Measurements from ENCODE around the gene YEATS2.
"Not testable (repeated sequence)": the region's sequence is repeated elsewhere in the genome, so short reads cannot be mapped to it uniquely, and the experiment has no call there.

YEATS2 gene

DNA sequence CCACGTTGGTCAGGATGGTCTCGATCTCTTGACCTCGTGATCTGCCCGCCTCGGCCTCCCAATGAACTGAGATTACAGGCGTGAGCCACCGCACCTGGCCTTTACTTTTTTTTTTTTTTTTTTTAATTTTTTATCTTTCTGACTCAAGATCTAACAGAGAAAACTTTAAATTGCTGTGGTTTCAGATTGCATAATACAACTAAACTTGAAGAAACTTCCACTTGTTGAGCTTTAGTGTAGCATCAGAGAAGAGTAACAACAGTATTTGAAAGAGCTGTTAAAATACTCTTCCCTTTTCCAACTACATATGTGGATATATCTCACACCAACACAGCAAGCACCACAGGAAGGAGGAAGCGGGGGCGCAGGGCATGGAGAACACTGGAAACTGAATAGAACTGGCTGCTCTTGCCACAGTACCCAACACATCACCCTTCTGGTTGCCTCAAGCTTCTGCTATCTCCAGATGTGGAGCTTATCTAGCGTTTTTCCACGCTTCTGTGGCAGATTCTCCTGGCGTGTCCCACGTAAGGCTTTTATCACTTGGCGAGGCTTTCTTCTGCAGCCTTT, 82.4 kb downstream of the YEATS2 start:
- no peak for DNase-seq

GRCh38 chr3:183781246-183781645, 83.6 kb downstream of the YEATS2 start:
- no peak for DNase-seq

DNA sequence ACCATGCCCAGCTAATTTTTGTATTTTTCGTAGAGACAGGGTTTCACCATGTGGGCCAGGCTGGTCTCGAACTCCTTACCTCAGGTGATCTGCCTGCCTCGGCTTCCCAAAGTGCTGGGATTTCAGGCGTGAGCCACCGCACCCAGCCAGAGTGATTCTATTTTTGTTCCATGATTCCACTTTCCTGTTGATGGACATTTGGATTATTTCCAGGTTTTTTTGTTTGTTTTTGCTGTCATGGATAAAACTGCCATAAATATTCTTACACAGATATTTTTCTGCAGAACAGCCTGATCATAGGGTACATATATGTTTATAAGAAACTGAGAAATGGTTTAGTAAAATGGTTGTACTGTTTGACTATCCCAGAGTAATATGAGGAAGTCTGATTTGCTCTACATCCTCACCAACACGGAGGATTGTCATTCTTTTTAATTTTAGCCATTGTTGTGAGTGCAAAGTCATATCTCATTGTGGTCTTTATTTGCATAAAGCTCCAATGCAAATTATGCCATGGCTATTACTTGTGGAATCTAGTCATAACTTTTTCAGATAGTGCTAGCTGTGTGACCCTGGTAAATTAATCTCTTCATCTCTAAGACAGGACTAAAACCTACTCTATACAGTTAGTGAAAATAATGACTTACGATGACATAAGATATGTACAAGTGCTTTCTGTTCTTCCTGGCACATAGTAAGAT, 85.1 kb downstream of the YEATS2 start:
- no peak for DNase-seq

- DNase-seq, result not testable (repeated sequence)
Measured at GRCh38 chr3:183784503-183784902, 86.9 kb downstream of the YEATS2 start.

- no peak for DNase-seq
Measured at GRCh38 chr3:183789826-183790225, 92.2 kb downstream of the YEATS2 start.

- DNase-seq, result no peak
Measured at GRCh38 chr3:183790700-183791099, 93.1 kb downstream of the YEATS2 start.

GRCh38 chr3:183792976-183793375, 95.4 kb downstream of the YEATS2 start:
- no peak for DNase-seq

DNA sequence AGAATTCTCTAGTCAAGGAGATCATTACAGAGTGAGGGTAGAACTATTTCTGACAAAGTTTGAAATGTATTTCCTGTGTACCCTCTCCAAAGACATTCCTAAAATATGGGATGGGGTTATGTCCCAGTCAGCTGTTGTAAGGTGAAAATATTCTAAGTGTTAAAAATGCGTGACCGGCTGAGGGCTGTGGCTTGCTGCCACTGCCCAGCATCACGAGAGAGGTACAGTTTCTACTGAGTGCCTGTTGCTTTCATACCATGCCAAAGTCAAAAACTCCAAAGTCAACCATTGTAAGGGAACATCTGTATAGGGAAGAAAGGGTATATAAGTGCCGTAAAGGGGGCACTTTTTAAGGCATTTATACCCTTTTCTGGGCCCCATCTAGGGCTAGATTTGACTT, 96.9 kb downstream of the YEATS2 start:
- no peak for DNase-seq

- no peak for DNase-seq
Measured at GRCh38 chr3:183796372-183796771, 98.8 kb downstream of the YEATS2 start.

GRCh38 chr3:183797996-183798395, 100.4 kb downstream of the YEATS2 start:
- DNase-seq, result no peak

DNA sequence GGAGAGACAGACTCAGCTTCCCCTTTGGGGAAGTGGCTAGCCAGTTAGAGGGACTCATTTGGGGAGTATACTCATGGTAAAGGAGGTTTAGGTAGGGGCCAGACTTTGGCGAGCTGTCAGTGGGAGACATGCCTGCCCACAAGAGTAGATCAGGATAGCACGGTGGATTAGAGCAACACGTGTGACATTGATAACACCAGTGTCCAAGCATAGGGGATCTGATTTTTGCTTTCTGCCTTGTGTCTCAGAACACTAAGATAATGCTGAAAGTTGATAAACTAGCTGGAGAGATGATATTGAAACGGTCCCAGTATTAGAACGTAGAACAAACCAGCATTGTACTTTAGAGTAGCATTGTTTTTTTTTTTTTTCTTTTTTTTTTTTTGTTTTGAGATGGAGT, 101.9 kb downstream of the YEATS2 start:
- no peak for DNase-seq

- DNase-seq, result no peak
Measured at GRCh38 chr3:183800243-183800863, 102.8 kb downstream of the YEATS2 start.

DNA sequence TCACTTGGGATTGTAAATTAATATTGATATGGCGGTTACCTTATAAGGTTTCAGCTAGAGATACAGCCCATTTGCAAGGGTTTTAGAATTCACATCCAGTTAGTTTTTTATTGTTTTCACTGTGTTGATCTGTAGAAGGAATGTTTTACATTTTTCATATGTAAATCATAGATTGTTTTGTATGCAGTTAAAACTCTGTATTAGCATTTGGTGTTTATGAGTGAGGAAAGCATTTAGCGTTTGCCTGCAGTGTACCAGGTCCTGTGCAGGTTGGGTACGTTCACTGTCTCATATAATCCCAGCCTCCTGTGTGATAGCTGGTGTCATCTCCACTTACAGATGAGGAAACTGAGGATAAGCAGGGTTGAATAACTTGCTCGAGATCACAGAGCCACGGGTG, 104.0 kb downstream of the YEATS2 start:
- DNase-seq, result no peak

GRCh38 chr3:183802989-183803388, 105.4 kb downstream of the YEATS2 start:
- no peak for DNase-seq

GRCh38 chr3:183807209-183807728, 109.7 kb downstream of the YEATS2 start:
- DNase-seq, result no peak

DNA sequence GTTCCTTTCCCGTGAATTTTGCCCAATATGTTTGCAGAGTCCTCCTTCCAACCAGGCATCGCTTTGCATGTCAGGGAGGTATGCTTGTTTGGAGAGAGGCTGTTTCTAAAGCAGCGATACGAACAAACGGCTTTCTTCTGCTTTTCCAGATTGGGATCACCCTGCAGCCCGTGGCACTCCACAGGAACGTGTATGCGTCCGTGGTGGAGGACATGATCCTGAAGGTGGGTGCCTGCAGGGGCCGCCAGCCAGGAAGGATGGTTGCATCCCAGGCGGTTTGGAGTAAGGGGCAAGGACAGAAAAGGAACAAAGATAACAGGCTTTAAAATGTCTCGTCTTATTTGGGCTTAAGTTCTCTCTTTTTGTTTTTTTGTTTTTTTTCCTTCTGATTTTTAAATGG, 110.3 kb downstream of the YEATS2 start:
- DNase-seq, result no peak

DNA sequence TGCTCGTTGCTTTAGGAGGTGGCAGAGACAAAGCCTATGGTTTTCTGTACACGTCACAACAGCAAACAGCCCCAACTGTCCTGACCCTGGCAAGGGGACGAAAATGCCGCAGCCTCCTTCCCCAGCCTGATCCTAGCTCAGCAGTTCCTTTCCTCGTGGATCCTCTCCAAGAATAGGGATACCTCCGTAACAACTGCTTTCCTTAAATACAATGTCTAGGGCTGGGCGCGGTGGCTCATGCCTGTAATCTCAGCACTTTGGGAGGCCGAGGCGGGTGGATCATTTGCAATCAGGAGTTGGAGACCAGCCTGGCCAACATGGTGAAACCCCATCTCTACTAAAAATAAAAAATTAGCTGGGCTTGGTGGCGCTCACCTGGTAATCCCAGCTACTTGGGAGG, 110.8 kb downstream of the YEATS2 start:
- DNase-seq, result no peak

DNA sequence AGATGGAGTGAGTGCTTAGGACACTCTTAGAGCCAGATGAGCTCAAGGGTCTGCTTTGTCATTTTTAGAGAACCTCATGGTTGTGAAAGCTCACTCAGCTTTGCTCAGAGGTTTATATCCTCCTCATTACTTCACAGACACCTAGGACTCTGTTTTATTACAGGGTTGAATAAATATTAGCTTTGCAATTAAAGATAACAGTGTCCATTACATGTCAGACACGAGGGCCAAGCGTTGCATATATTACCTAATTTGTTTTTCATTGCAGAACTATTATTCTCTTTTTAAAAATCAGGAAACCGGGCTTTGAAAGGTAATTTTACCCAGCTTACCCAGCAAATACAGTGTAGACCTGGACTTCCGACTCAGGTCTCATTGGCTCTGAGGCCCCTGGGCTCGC, 111.7 kb downstream of the YEATS2 start:
- DNase-seq, result no peak

- DNase-seq, result no peak
Measured at GRCh38 chr3:183810643-183811594, 113.3 kb downstream of the YEATS2 start.

DNA sequence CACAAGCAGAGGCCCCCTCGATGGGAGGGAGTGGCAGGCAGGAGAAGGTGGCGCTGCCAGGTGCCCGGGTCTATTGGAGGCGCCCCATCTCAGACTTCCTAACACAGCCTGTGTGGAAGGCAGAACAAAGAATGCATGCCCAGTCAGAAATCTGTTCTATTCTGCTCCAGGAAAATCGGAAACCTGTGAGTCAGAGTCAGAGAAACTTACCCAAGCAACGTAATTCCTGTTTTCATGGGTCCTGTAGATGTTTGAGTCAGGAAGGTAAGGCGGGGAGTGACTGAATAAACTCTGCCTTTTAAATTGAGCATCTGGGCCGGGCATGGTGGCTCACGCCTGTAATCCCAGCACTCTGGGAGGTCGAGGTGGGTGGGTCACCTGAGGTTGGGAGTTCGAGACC, 114.0 kb downstream of the YEATS2 start:
- no peak for DNase-seq

GRCh38 chr3:183812761-183813445, 115.3 kb downstream of the YEATS2 start:
- DNase-seq, result no peak

DNA sequence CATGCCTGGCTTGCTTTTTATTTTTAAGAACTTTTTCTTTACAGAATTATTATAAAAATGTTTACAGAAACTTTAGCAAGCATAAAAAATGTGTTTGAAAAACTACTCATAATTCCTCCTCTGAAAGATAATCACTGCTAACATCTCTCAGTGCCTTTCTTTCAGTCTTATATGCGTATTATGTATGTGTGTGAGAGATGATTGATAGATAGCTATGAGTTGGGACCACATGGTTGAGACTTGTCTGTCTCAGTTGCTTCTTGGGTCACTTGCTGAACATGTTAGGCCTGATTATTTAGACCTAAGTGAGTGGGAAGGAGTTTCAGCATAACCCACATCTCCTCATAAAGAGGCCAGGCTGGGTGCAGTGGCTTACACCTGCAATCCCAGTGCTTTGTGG, 116.6 kb downstream of the YEATS2 start:
- DNase-seq, result no peak

DNA sequence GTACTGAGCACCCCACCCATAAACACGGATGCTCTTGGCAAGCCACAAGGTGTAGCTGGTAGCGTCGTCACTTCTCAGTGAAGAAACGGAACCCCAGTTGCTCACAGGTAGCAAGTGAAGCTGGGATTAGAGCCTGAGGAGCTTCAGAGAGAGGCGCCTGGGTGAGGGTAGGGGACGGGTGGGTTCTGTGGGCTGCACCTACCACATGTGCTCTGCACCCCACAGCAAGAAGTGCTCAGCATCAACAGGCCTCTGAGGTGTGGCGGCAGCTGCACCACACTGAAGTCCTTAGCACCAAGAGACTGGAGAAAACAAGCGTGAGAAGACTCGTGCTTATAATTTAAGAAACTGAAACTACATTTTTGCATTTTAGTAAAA, 118.0 kb downstream of the YEATS2 start:
- DNase-seq, result no peak
